Measurements from ENCODE around the gene SLC5A4.

SLC5A4 gene

GRCh38 chr22:32232191-32232830, 22.8 kb downstream of the SLC5A4 start:
- no peak for DNase-seq (ENCODE audit: low read depth in 2 of 2)

GRCh38 chr22:32226326-32227104, 28.6 kb downstream of the SLC5A4 start:
- DNase-seq (ENCODE audit: low read depth in 2 of 2), result no peak

- no peak for DNase-seq (ENCODE audit: low read depth in 2 of 2)
These were observed 32.2 kb downstream of the SLC5A4 start for GRCh38 chr22:32222991-32223390.

- no peak for DNase-seq (ENCODE audit: low read depth in 2 of 2)
These were observed 36.1 kb downstream of the SLC5A4 start for GRCh38 chr22:32219026-32219425.

GRCh38 chr22:32218470-32218869, 36.7 kb downstream of the SLC5A4 start:
- DNase-seq (ENCODE audit: low read depth in 2 of 2), result no peak

GRCh38 chr22:32217465-32217864, 37.7 kb downstream of the SLC5A4 start:
- DNase-seq (ENCODE audit: low read depth in 2 of 2), result no peak

GRCh38 chr22:32216911-32217310, 38.2 kb downstream of the SLC5A4 start:
- no peak for DNase-seq (ENCODE audit: low read depth in 2 of 2)

GRCh38 chr22:32211011-32211410, 44.1 kb downstream of the SLC5A4 start:
- DNase-seq (ENCODE audit: low read depth in 2 of 2), result no peak

GRCh38 chr22:32208681-32209080, 46.5 kb downstream of the SLC5A4 start:
- no peak for DNase-seq (ENCODE audit: low read depth in 2 of 2)

- DNase-seq (ENCODE audit: low read depth in 2 of 2), result no peak
These were observed 47.1 kb downstream of the SLC5A4 start for GRCh38 chr22:32207971-32208480.

- DNase-seq (ENCODE audit: low read depth in 2 of 2), result no peak
These were observed 48.1 kb downstream of the SLC5A4 start for GRCh38 chr22:32206774-32207758.

- DNase-seq (ENCODE audit: low read depth in 2 of 2), result no peak
These were observed 49.0 kb downstream of the SLC5A4 start for GRCh38 chr22:32205974-32206773.

GRCh38 chr22:32204856-32205722, 50.1 kb downstream of the SLC5A4 start, which contains the start of gene RFPL2:
Gene RFPL2, minus strand, starts transcription at chr22:32205073. Its CDS starts 2,622 bp downstream, at chr22:32202451.
- no peak for DNase-seq (ENCODE audit: low read depth in 2 of 2)

GRCh38 chr22:32204040-32204855, 50.9 kb downstream of the SLC5A4 start:
- DNase-seq (ENCODE audit: low read depth in 2 of 2), result no peak

- DNase-seq (ENCODE audit: low read depth in 2 of 2), result no peak
These were observed 51.7 kb downstream of the SLC5A4 start for GRCh38 chr22:32203181-32204039.

- DNase-seq (ENCODE audit: low read depth in 2 of 2), result no peak
These were observed 52.5 kb downstream of the SLC5A4 start for GRCh38 chr22:32202539-32203180.

GRCh38 chr22:32202161-32202538, 53.0 kb downstream of the SLC5A4 start:
- DNase-seq (ENCODE audit: low read depth in 2 of 2), result no peak

GRCh38 chr22:32200752-32201151, 54.4 kb downstream of the SLC5A4 start:
- DNase-seq (ENCODE audit: low read depth in 2 of 2), result no peak
